A549 treated with GW870086 at 1 μM for 4 hours (cell line): Measurements from ENCODE around the gene OTOP2. TPM values are rescaled to one million over a fixed set of nuclear protein-coding genes. Genes with fewer than 3 reads are reported as not detected.

ENCODE experiments used
- total RNA-seq: library from RNA; stranded (reverse); fragments of 200-300 nt; extraction: Qiagen RNA extraction; gene quantifications from 5 replicates; pipeline ENCODE4 v1.2.3, GENCODE V29; 2022; ENCODE audit warnings: low read depth

Gene OTOP2, protein sequence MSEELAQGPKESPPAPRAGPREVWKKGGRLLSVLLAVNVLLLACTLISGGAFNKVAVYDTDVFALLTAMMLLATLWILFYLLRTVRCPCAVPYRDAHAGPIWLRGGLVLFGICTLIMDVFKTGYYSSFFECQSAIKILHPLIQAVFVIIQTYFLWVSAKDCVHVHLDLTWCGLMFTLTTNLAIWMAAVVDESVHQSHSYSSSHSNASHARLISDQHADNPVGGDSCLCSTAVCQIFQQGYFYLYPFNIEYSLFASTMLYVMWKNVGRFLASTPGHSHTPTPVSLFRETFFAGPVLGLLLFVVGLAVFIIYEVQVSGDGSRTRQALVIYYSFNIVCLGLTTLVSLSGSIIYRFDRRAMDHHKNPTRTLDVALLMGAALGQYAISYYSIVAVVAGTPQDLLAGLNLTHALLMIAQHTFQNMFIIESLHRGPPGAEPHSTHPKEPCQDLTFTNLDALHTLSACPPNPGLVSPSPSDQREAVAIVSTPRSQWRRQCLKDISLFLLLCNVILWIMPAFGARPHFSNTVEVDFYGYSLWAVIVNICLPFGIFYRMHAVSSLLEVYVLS
- total RNA-seq = 0.13 TPM in 1 of 5 replicates, not detected in the others

DNA sequence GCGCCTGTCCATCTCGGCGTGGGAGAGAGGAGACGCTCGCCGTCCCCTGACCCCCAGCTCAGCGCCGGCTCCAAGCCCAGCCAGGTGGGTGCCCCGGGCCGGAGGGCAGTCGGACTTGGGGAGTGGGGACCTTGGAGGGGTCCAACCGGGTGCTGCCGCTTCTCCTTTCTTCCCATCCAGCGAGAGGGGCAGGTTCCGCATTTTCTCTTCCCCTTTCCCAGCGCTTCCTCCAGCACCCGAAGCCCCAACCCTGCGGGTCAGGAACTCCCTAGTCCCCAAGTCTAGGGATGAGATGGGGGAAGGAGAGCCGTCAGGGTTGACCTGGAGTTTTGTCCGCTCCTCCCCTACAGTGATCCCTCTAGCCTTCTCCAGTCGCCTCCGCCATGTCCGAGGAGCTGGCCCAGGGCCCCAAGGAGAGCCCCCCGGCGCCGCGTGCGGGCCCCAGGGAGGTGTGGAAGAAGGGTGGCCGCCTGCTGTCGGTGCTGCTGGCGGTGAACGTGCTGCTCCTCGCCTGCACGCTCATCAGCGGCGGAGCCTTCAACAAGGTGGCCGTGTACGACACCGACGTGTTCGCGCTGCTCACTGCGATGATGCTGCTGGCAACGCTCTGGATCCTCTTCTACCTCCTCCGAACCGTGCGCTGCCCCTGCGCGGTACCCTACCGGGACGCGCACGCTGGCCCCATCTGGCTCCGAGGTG, at the start of gene OTOP2:
OTOP2 (plus strand) TSS at position 24 of the 699 bp plus-strand sequence; CDS start at position 384, 360 bp downstream.

DNA sequence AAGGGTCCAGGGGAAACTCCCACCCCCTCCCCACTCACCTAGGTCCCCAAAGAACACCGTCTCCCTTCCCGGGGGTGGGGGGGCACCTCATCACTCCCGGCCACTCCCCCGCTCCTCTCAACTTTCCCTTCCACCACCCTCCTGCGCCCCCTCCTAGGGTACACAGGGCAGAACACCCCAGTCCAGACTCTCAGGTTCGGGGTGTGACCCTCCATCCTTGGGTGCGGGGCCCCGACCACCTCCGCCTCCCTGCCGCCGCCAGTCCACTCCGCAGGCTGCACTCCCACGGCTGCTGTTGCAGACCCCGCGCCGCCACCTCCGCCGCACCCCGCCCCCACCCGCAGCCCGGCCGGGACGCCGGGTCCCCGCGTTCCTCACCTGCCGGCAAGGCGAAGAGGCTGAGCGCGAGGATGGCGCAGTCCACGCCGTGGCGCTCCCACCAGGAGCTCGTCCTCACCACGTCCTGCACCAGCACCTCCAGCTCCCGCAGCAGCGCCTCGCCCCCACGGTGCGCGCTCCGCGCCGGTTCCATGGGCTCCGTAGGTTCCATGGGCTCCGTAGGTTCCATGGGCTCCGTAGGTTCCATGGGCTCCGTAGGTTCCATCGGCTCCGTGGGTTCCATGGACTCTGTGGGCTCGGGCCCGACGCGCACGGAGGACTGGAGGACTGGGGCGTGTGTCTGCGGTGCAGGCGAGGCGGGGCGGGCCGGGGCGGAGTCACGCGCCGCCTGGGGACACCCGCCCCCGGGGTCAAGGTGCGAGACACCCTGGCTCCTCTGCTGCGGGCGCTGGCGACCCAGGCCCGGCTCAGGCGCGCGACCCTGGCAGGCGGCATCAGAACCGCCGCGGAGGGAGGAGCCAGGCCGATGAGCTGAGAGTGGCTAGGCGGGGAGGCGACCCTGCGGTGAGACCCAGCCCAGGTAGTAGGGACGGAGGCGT, 30.8 kb upstream of the OTOP2 start, which contains the start of gene FADS6:
FADS6 (minus strand) TSS at position 660 of the 938 bp plus-strand sequence; CDS start at position 622, 38 bp downstream.

DNA sequence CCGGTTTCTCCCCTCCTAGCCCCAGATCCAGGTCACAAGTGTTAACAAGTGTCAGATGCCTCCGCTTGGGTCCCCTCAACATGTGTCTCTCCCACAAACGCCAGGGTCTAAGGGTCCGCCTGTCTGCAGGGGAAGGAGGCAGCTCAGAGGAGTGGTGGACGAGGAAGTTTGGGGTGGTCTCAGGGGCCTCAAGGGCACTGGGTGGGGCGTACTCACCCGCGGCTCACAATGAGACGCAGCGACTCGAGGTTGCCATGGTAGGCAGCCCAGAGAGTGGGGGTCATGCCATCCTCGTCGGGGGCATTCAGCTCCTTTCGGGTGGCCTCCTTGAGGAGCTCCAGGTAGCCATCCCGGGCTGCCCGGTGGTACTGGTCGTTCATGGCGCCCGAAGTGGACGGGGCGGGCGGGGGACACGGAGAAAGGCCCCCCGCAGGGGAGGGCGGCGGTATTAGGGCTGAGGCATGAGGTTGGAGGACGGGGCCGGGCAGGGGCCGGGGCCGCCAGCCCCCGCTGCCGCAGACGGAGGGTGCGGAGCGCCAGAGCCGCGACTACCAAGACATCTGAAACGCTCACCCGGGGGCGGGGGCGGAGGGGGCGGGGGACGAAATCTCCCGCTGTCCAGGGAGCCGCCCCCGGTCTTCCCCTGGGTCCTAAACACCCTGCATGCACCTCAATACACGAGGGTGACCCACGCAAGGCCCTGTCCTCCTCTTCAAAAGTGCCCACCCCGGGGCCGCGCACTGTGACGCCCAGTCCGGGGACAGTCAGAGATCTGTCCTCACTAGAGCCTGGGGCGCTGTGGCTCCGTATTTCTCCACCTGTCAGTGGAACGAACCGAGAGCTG, 1.2 kb upstream of the OTOP2 start, which contains the start of gene USH1G:
USH1G (minus strand) TSS at position 562 of the 844 bp plus-strand sequence; CDS start at position 380, 182 bp downstream.

DNA sequence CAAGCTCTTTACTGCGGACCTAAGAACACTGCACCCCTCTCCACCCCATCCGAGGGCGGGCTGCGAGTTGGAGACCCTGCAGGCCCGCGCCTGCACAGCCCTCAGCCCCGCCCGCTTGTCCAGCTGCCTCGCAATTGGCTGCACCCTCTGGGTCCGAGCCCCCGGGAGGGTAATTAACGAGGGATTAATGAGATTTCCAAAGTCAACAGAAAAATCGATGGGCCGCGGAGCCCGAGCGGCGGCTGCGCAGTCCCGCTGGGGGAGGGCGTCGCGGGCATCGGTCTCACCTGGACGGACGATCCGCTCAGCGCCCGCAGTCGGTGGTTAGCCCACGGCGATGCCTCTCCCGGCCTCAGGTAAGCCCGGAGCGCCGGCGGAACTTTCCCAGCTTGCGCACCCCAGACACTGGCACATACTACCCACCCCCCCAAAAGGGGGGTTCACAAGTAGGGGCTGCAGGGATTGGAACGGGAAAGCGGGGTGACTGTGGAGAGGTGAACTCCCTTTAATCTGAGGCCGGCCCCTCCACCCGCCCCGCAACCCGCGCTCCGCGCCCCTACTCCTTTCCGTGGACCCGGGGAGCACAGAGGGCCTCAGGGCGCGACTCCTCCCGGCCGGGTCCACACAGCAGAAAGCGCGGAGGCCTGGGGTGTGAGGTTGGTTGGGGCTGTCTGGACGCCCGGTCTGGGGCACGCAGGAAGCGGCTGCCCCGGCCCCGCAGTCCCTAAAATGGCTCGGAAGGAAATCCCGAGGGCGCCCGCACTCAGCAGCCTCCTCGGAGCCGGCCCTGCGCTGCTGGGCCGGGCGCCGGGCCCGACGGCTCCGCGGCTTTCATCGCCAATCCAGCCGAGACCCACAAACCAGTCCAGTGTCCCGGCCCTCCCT, 11.8 kb downstream of the OTOP2 start, which contains the start of gene OTOP3:
OTOP3 (plus strand) TSS at position 314 of the 885 bp plus-strand sequence; CDS start at position 338, 24 bp downstream.

DNA sequence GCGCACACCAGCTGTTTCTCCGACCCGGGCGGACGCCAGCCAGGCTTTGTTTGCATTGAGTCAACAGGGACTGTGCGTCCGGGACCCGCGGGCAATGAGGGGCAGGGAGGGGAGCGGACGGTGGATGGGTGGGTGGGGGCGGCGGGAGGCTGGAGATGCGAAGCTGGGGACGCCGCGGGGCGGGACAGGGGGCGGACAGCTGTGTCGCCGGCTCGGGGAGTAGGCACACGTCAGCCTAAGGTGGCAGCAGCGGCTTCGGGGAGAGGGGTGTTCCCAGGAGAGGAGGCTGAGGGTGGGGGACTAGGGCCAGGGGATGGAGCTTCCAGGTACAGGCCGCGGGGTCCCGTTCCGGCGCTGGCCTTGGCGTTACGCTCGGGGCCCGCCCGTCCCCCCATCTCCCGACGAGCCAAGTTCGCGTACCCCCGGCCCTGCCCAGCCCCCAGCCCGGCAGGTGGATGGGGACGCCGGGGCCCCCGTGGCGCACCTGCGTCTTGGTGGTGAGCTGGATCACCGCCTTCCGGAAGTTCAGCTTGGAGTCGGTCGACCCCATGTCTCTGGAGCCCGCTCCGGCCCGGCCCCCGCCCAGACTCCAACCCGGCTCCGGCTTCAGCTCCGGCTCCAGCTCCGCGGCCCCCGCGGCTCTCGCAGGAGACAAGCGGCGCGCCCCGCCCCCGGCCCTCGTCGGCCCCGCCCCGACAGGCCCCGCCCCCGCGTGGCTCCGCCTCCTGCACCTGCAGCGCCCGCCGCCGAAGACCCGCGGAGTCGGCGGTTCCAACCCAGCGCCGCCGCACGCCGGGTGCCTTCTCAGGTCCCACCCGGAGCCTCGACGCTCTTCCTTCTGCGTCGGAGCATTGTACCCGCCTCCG, 48.3 kb downstream of the OTOP2 start, which contains the start of gene HID1:
HID1 (minus strand) TSS at position 653 of the 866 bp plus-strand sequence; CDS start at position 550, 103 bp downstream.

Other genes starting within 250 kb of the OTOP2 start
- gene CD300LF, start 211.3 kb upstream of the OTOP2 start, total RNA-seq = not detected in 5 replicates
- gene RAB37, start 187.0 kb upstream of the OTOP2 start, total RNA-seq = 1.1 to 1.4 TPM (median 1.3 TPM) in 5 replicates
- gene NHERF1, start 175.6 kb upstream of the OTOP2 start, total RNA-seq = 34.8 to 45.4 TPM (median 44.6 TPM) in 5 replicates
- 46.7 to 62.2 TPM (median 56.4 TPM) in 5 replicates for gene NAT9, start 147.9 kb upstream of the OTOP2 start, total RNA-seq
- gene GRIN2C, start 64.4 kb upstream of the OTOP2 start, total RNA-seq = 0.14 to 0.37 TPM (median 0.22 TPM) in 5 replicates
- 48.1 to 67.0 TPM (median 61.8 TPM) in 5 replicates for gene FDXR, start 51.3 kb upstream of the OTOP2 start, total RNA-seq
- 0.09 TPM in 1 of 5 replicates, not detected in the others for gene FADS6, start 30.6 kb upstream of the OTOP2 start, total RNA-seq
- gene USH1G, start 1.0 kb upstream of the OTOP2 start, total RNA-seq = 0.07 to 0.12 TPM (median 0.11 TPM) in 5 replicates
- not detected in 5 replicates for gene OTOP3, start 11.6 kb downstream of the OTOP2 start, total RNA-seq
- 13.8 to 19.2 TPM (median 17.5 TPM) in 5 replicates for gene HID1, start 48.5 kb downstream of the OTOP2 start, total RNA-seq
- 56.3 to 70.7 TPM (median 68.6 TPM) in 5 replicates for gene CDR2L, start 63.4 kb downstream of the OTOP2 start, total RNA-seq
- 72.9 to 81.4 TPM (median 79.5 TPM) in 5 replicates for gene MRPL58, start 88.4 kb downstream of the OTOP2 start, total RNA-seq
- gene ATP5PD, start 122.7 kb downstream of the OTOP2 start, total RNA-seq = 492 to 570 TPM (median 501 TPM) in 5 replicates
- 27.5 to 32.0 TPM (median 31.1 TPM) in 5 replicates for gene KCTD2, start 123.0 kb downstream of the OTOP2 start, total RNA-seq
- gene SLC16A5, start 163.7 kb downstream of the OTOP2 start, total RNA-seq = 26.1 to 36.0 TPM (median 31.7 TPM) in 5 replicates
- gene ARMC7, start 185.7 kb downstream of the OTOP2 start, total RNA-seq = 17.1 to 20.9 TPM (median 18.8 TPM) in 5 replicates
- gene NT5C, start 207.5 kb downstream of the OTOP2 start, total RNA-seq = 89.6 to 134 TPM (median 128 TPM) in 5 replicates
- 739 to 848 TPM (median 789 TPM) in 5 replicates for gene JPT1, start 230.2 kb downstream of the OTOP2 start, total RNA-seq